Subcutaneous adipose tissue (tissue), 4 donors: ENCODE data around the gene SETD1A. TPM values are rescaled to one million over a fixed set of nuclear protein-coding genes. Genes with fewer than 3 reads are reported as not detected.

Source experiments
- CTCF ChIP-seq: fragments of 450-650 bp; IDR thresholded peaks from one replicate; pipeline ENCODE4 v1.5.1; 2016; ENCODE audit warnings: low read depth, mild to moderate bottlenecking, control low read depth, antibody characterized with exemption, moderate library complexity
- total RNA-seq, 4 donors: library from RNA; depleted of rRNA; stranded (reverse); fragments of >200 nt; gene quantifications; one replicate each; pipeline ENCODE4 v1.1.0, GENCODE V29; 2016

Gene SETD1A
- total RNA-seq, 4 donors from 2014 or later = 3.9 to 10.5 (median 5.3) TPM

GRCh38 chr16:31010585-31011325 lies 53.2 kb downstream of the SETD1A start, which contains the start of gene STX1B:
TSS of gene STX1B (minus strand) at chr16:31010638. CDS start at chr16:31010396, 242 bp downstream.
- no peak for TF ChIP-seq CTCF

- no peak for TF ChIP-seq CTCF
Measured at GRCh38 chr16:31016018-31016417, 58.5 kb downstream of the SETD1A start.

- TF ChIP-seq CTCF = no peak
Measured at GRCh38 chr16:31020536-31020935, 63.0 kb downstream of the SETD1A start.

DNA sequence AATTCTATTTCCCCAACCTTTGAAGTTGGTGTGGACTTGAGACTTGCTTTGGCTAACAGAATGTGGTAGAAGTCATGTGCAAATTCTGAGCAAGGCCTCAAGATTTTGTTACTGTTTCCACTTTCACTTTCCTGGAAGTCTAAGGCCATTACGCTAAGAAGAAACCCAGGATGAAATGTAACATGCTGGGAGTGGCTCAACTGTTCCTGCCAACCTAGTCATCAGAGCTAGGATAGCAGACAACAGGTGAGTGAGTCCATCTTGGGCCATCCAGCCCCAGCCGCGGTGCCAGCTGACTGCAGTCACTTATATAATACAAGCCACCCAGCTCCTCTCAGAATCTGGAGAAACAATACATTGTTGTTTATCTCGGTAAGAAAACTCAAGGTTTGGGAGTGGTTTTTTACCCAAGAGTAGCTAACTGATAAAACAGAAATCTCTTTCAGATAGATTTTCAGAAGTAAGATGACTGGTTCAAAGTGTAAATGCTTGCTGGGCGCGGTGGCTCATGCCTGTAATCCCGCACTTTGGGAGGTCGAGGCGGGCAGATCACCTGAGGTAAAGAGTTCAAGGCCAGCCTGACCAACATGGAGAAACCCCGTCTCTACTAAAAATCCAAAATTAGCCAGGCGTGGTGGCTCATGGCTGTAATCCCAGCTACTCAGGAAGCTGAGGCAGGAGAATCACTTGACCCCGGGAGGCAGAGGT lies 65.1 kb downstream of the SETD1A start:
- no peak for TF ChIP-seq CTCF

DNA sequence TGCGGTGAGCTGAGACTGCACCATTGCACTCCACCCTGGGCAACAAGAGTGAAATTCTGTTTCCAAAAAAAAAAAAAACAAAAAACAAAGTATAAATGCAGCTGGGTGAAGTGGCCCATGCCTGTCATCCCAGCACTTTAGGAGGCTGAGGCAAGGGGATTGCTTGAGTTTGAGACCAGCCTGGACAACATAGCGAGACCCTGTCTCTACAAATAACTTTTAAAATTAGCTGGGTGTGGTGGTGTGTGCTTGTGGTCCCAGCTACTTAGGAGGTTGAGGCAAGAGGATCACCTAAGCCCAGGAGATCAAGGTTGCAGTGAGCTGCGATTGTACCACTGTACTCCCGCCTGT lies 65.7 kb downstream of the SETD1A start:
- no peak for TF ChIP-seq CTCF

GRCh38 chr16:31023627-31024226 lies 66.2 kb downstream of the SETD1A start:
- TF ChIP-seq CTCF = no peak

- no peak for TF ChIP-seq CTCF
Measured at GRCh38 chr16:31025339-31025738, 67.8 kb downstream of the SETD1A start.
